Activated CD8-positive, alpha-beta memory T cell treated with anti-CD3 and anti-CD28 coated beads for 48 hours (primary cell): ENCODE measurements around the gene TROAP.
"Not testable (repeated sequence)": the region's sequence is repeated elsewhere in the genome, so short reads cannot be mapped to it uniquely, and the experiment has no call there.

Experiments used
- DNase-seq, 3 experiments: peaks; one replicate each; pipeline ENCODE4 v3.0.0-alpha.2; 2020; ENCODE audit warnings: low read depth in 2 of 3, low spot score in 2 of 3

Gene TROAP

GRCh38 chr12:49327887-49328286 lies 4.8 kb downstream of the TROAP start:
- no peak for DNase-seq

- DNase-seq: no peak
Observed at GRCh38 chr12:49328816-49329215, 5.8 kb downstream of the TROAP start.

GRCh38 chr12:49330032-49330619 lies 7.1 kb downstream of the TROAP start:
- DNase-seq: no peak

DNA sequence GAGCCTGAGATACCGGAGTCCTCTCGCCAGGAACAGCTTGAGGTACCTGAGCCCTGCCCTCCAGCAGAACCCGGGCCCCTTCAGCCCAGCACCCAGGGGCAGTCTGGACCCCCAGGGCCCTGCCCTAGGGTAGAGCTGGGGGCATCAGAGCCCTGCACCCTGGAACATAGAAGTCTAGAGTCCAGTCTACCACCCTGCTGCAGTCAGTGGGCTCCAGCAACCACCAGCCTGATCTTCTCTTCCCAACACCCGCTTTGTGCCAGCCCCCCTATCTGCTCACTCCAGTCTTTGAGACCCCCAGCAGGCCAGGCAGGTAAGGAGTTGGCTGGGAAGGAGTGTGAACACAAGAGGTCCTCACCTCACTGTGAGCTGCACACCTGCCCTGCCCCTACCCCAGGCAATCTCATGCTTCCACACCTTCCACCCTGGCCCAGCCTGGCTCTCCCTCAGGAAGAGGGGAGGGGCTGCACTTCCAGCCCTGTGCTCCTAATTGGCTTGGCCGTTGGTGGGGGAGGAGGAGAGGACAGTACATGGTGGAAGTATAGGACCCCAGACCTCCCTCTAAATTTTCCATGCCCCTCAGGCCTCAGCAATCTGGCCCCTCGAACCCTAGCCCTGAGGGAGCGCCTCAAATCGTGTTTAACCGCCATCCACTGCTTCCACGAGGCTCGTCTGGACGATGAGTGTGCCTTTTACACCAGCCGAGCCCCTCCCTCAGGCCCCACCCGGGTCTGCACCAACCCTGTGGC lies 7.8 kb downstream of the TROAP start:
- DNase-seq: no peak

DNA sequence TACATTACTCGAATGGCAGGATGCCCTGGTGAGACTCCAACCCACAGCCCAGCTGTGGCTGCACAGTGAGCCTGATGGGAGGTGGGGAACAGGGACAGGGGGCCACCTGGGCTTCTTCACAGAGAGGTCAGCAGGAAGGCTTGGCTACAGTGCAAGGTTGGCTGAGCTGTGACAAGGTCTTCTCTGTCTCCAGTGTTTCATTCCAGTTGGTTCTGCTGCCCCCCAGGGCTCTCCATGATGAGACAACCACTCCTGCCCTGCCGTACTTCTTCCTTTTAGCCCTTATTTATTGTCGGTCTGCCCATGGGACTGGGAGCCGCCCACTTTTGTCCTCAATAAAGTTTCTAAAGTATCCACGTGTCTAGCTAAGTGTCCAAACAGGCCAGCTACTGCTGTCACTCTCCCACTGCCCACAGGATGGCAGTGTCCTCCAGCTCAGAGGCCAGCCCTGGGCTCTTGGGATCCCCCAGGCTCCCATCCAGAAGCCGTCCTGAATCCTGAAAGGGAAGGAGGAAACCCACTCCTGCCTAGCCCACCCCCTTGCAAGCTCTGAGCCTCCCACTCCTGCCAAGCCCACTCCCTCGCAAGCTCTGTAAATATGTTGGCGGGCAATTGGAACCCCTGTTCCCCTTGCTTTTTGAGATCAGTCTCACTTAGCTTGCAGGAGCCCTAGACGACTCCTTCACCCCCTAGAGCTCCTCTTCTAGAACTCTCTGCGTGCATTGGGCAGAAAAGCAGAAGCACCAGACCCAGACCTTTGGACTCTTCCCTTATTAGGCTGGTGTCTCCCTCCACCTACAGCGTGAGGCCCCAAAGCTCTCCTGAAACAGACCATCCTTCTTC lies 8.5 kb downstream of the TROAP start:
- DNase-seq: no peak

DNA sequence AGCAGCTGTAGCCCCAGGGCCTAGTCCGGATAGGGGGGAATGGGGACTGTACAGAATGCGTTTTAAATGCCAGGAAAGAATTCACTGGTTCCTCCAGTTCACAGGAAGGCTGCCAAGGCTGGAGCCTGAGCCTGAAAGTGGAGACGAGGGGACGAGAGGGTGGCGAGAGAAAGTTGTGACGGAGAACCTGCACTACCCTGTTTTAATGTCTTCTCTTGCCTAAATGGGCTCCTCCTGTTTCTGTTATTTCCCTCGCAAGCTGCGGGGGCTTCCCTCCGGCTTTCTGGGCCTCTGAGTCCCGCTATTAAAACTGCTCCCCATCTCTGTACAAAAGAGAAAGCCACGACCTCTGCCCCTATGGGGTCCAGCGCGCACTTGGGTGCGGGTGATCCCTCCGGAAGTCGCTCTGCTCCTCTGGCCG lies 9.4 kb downstream of the TROAP start:
- DNase-seq: no peak

- no peak for DNase-seq
Observed at GRCh38 chr12:49332891-49333371, 9.9 kb downstream of the TROAP start.

DNA sequence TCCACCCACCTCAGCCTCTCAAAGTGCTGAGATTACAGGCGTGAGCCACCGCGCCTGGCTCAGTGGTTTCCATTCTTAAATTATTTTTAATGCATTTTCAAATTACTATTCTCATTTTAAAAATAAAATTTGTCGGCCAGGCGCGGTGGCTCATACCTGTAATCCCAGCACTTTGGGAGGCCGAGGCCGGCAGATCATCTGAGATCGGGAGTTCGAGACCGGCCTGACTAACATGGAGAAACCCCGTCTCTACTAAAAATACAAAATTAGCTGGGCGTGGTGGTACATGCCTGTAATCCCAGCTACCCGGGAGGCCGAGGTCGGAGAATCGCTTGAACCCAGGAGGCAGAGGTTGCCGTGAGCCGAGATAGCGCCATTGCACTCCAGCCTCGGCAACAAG lies 10.7 kb downstream of the TROAP start:
- DNase-seq: not testable (repeated sequence)

DNA sequence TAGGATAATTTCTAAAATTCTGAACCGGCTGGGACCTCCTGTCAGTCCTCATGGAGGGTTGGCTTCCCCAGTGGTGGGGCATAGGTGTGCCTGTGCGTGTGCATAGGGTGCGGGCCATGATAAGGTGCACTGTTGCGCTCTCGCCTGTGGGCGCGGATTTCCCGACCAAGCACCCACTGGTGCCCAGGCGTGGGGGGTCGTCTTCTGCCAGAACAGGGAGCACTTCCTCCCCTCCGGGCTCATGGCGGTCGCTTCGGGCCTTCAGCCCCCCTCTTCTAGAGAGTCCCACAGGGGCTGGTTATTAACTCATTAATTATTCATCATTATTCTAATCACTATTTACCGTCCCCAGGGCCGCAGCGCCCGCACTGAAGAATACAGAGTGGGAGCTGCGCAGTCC lies 11.2 kb downstream of the TROAP start:
- DNase-seq: no peak

GRCh38 chr12:49334681-49335080 lies 11.6 kb downstream of the TROAP start:
- no peak for DNase-seq

- no peak for DNase-seq
Observed at GRCh38 chr12:49335118-49335954, 12.3 kb downstream of the TROAP start.

- no peak for DNase-seq
Observed at GRCh38 chr12:49335955-49336644, 13.0 kb downstream of the TROAP start.

DNA sequence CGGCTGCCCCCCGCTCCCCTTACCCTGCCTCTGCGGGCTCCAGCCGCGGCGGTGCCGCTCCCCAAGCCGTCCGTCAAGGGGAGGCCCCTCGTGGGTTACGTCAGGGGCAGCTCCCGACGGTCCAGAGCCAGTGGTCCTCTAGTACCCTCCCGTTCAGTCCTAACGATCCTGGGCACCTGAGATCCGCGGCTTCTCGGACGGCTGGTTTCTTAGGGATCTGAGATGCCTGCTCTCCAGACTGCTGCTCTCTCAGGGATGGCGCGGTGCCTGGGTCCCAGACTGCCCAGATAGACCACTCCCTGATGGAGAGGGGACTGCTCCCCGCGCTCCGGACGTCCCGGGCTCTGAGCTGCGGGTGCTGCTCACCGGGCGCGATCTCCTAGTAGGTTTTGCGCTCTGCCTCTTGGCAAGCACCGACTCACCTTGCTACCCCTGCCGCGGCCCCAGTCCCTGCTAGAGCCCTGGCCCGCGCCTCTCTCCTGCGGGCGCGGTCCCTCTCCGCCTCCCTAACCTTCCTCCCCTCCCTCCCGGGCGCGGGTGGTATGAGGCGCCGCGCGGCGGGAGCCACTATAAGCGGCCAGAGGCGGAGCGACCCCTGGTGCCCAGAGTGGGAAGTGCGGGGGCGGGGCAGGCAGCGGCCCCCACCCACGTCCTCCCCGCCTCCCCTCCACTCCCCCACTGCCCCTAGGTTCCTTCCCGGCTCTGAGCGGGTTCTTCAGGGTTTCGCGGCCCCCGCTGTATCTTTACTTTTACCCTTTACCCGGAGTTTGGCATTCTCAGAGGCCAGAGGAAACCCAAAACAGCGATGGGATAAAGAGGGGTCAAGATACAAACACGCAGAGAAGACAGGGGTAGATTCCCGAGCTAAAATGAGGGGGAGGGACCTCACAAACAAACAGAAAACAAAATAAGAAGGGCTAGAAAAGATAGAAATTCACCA lies 13.9 kb downstream of the TROAP start, which contains the start of gene C1QL4:
Gene C1QL4 (minus strand): TSS at position 544 of the 940 bp plus-strand sequence. CDS start 711 bp downstream, outside the sequence.
- DNase-seq: peak; percentile 64 to 82 (median 76)

DNA sequence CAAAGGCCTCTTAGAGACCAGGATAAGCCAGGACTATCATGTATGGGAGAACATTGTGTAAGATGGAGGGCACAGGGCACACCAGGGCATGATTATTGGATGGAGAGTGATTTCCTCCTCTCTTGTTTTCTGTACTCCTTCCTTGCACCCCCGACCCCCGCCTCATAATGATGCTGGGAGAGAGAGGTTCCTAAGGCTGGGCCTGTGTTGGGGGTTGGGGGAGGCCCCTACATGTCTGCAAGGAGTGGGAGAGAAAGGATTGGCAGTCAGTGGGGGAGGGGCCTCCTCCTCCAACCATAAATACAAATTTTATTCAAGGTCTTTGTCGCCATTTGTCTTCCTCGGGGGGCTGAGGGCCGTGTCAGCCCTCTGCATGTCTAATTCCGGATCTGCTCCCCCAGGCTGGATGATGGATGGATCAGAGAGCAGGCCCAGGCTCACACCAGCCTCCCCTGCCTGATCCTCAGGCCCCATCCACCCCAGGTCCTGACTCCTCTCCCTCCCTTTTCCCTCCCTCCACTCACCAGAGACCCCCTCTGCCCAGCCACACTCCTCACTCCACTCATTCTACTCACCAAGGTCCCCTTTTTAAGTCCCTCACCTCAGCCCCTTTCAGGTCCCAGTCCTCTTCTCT lies 15.9 kb downstream of the TROAP start:
- no peak for DNase-seq

- DNase-seq: no peak
Observed at GRCh38 chr12:49339464-49339861, 16.4 kb downstream of the TROAP start.

DNA sequence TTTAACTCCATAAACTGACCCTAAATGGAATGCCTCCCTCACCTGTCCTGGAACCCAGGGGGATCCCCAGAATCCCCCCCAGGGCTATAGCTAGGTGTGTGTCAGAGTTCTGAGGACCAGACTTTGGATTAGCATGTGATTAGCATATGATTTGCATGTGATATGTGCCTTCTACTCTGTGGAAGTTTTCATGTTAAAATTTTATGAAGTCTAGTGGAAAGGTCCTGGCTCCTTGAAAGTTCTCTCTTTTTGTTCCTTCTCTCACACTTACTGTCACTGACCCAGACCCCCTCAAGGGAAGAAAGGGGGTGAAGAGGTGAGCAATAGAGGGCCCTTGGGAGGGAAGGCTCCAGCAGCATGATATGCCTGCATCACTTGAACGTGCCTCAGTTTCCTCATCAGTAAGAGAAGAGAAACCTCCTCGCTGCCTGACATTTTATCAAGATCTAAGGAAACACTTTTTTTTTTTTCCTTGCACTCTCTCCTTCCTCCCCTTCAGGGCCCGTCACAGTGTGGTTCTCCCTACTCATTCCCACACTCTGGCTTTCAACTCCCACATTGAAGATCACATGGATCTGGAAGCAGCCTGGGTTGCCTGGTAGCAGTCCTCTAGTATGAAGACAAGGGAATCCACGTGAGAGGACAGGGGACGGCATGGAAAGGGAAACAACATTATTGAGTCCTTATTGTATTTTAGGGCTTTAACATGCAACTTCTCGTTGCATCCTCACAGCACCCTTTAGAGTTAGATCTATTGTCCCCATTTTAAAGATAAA lies 17.2 kb downstream of the TROAP start:
- no peak for DNase-seq

DNA sequence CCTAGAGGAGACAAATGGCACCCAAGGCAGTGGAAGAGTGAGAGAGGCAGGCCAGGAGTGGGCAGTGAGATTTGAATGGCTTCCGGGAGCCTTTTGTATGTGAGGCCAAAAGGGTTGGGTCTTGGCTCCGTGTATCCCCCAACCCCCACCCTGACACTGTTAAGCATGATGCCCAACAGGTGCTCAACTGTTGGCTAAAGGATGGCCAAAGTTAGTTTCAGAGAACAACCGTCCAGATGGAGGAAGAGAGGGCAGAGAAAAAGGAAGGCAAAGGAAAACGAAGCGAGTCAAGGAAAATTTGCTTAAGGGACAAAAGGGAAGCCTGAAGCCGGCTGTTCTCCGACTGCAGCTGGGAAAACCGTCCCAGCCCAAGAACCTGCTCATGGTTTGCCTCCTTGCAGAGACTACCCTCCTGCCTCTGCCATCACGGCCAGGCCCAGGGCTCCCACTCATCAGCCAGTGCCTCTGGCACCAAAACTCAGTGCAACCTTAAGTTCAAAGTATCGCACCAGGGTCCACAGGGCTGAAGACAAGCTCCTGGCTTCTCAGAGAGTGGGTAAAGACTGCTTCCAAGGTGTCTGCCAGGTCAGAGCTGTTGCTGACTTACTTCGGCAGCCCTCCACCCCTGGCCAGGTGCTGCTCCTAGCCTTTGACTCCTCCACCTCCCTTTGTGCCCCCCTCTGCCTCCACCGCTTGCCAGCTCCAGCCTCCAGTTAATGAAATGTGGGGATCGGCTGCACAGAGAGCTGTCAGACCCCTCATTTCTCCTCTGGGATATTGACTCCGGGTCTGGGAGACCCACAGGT lies 18.1 kb downstream of the TROAP start:
- no peak for DNase-seq
